CD4-positive, alpha-beta T cell (primary cell): ENCODE data around the gene MICAL2. TPM values are rescaled to one million over a fixed set of nuclear protein-coding genes. Genes with fewer than 3 reads are reported as not detected.

ENCODE experiments used
- ATAC-seq: fragments of 200-7000 bp; cut with Tn5 transposase; one replicate; pipeline ENCODE4 v1.10.0; 2022; ENCODE audit warnings: mild to moderate bottlenecking; ENCODE audit not compliant: poor library complexity
- CTCF ChIA-PET: fragments of 350-600 bp; sonication (Branson Sonifier 250); formaldehyde crosslinking; loops from one replicate; lab custom pipeline; 2021; ENCODE audit warnings: antibody characterized with exemption, inconsistent platforms; lab: Charles Lee
- POLR2A ChIA-PET: fragments of 350-600 bp; sonication (Branson Sonifier 250); formaldehyde crosslinking; loops from one replicate; lab custom pipeline; 2021; ENCODE audit warnings: antibody characterized with exemption, inconsistent platforms; lab: Charles Lee
- DNase-seq, 14 experiments: peaks; one replicate each; pipeline ENCODE4 v3.0.0-alpha.2; 2013 to 2020; ENCODE audit warnings: mixed read lengths in 2 of 14
- H3K27ac ChIP-seq, 2 donors: one replicate each; pipeline versions ENCODE4 v1.5.1 to v1.7.0; 2013; ENCODE audit warnings: low read length in 2 of 2, low read depth in 1 of 2, mild to moderate bottlenecking in 1 of 2
- H3K27me3 ChIP-seq, 2 experiments: 1 replicate in 1 of 2; 2 replicates in 1 of 2; pipeline versions ENCODE4 v1.6.1 to v1.7.0; 2013; ENCODE audit warnings: low read length in 2 of 2, control low read depth in 1 of 2, mild to moderate bottlenecking in 1 of 2, moderate library complexity in 1 of 2; ENCODE audit not compliant: insufficient read depth in 2 of 2, control insufficient read depth in 1 of 2
- H3K36me3 ChIP-seq: one replicate; pipeline ENCODE4 v1.6.1; 2013; ENCODE audit warnings: low read length, control low read depth; ENCODE audit not compliant: insufficient read depth
- H3K4me1 ChIP-seq: one replicate; pipeline ENCODE4 v1.6.1; 2013; ENCODE audit warnings: low read length, control low read depth; ENCODE audit not compliant: insufficient read depth
- H3K4me3 ChIP-seq: one replicate; pipeline ENCODE4 v1.5.1; 2013; ENCODE audit warnings: mild to moderate bottlenecking, low read length, moderate library complexity
- H3K9me3 ChIP-seq, 2 experiments: 1 replicate in 1 of 2; 2 replicates in 1 of 2; pipeline versions ENCODE4 v1.6.1 to v1.7.0; 2013; ENCODE audit warnings: low read length in 2 of 2, mild to moderate bottlenecking in 2 of 2, control low read depth in 1 of 2, moderate library complexity in 1 of 2; ENCODE audit not compliant: control insufficient read depth in 1 of 2, insufficient read depth in 1 of 2
- H3K27ac Mint-ChIP-seq: one replicate; pipeline ENCODE4 v1.8.0; 2020; ENCODE audit warnings: mixed read lengths
- H3K27me3 Mint-ChIP-seq: one replicate; pipeline ENCODE4 v1.8.0; 2021; ENCODE audit warnings: mixed read lengths
- H3K36me3 Mint-ChIP-seq: one replicate; pipeline ENCODE4 v1.8.0; 2021; ENCODE audit warnings: low read depth, mixed read lengths
- H3K4me1 Mint-ChIP-seq: one replicate; pipeline ENCODE4 v1.8.0; 2021; ENCODE audit warnings: low read depth, mixed read lengths
- H3K4me3 Mint-ChIP-seq: one replicate; pipeline ENCODE4 v1.8.0; 2020; ENCODE audit warnings: mild to moderate bottlenecking, mixed read lengths
- H3K9me3 Mint-ChIP-seq: one replicate; pipeline ENCODE4 v1.8.0; 2020; ENCODE audit warnings: mixed read lengths
- intact Hi-C, 2 experiments: fragments of 100-400 bp; cut with DNase I in 1 of 2; cut with micrococcal nuclease in 1 of 2; formaldehyde crosslinking; loops; one replicate each; pipeline versions ENCODE4 v1.15.1 to v1.9.0; 2023 to 2025; cut with DNase I, micrococcal nuclease
- total RNA-seq, 174 experiments: library from RNA in 2 of 174; stranded (reverse) in 2 of 174; gene quantifications; one replicate each; pipeline ENCODE4 v1.2.3 and lab custom pipeline; 2021 to 2026
- TF ChIP-seq, protein P1 (sequence below): fragments of 200-600 bp; IDR thresholded peaks from one replicate; pipeline ENCODE4 v1.8.0; 2022; ENCODE audit warnings: antibody characterized with exemption, mild to moderate bottlenecking

The MICAL2 gene
- total RNA-seq, 2 experiments from 2014 or later, result 12.8 to 14.1 TPM

DNA sequence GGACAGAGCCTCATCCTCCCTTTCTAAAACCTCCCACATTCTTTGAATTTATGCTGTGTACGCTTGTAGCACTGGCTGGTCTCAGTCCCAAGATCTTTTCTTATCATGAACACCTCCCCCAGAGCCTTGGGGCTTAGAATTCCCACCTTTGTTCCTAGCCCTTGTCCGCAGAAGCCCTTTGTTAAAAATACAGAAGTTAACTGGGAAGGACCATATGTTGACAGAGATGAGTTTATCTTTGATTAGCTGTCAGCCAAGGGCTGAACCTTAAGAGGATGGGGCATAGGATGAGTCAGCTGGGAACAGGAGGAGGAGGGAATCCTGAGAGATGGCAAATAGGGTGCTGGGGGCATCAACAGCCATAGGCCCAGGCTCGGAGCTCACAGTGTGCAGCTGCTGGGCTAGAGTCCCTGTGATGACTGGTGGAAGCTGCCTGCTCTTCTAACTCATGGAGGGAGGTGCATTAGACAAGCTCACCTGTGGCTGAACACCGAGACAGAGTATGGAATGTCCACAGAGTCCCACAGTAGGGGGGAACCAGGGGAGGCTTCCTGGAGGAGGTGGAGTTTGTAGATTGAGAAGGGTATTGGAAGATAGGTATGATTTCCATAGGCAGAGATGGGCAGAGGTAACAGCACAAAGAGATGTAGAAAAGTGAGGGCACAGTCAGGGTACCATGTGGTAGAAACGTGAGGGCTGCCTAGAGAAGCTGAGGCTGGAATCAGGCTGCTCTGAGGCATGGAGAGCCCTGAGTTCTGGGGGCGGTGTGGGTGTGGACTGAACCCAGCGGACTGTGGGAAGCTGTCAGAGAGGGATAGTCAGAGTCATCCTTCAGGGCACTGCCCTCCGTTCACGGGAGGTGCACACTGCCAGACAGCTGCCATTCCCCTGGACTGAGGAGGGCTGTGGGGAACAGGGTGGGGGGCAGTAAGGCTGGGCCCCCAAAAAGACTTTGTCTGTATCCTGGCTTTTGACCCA is 9.9 kb downstream of the MICAL2 start:
- no peak overlapping the region for H3K4me3 ChIP-seq
- Mint-ChIP-seq H3K27ac (no peak overlapping the region), H3K9me3 (no peaks in the 10 kb centered on the region), H3K36me3 (no peaks in the 10 kb centered on the region), H3K4me3 (no peak overlapping the region), H3K27me3 (no peaks in the 10 kb centered on the region), H3K4me1 (peaks cover 52% of the 10 kb centered on the region)
- no peak overlapping the region for H3K27ac ChIP-seq
- ATAC-seq (no peak), DNase-seq (no peak)
- H3K9me3 ChIP-seq, result no peaks in the 10 kb centered on the region
- H3K27me3 ChIP-seq, result no peaks in the 10 kb centered on the region
- POLR2A ChIA-PET, result interaction anchor here (1.5 kb wide), 1 partner anchor 104 kb away, joined by 4 read pairs; no protein-coding TSS in a partner anchor
- H3K4me1 ChIP-seq, result peaks cover 25% of the 10 kb centered on the region
- intact Hi-C loops, result no loop called here
- H3K36me3 ChIP-seq, result no peaks in the 10 kb centered on the region
- CTCF ChIA-PET, result no interaction called here
- TF ChIP-seq, protein P1, sequence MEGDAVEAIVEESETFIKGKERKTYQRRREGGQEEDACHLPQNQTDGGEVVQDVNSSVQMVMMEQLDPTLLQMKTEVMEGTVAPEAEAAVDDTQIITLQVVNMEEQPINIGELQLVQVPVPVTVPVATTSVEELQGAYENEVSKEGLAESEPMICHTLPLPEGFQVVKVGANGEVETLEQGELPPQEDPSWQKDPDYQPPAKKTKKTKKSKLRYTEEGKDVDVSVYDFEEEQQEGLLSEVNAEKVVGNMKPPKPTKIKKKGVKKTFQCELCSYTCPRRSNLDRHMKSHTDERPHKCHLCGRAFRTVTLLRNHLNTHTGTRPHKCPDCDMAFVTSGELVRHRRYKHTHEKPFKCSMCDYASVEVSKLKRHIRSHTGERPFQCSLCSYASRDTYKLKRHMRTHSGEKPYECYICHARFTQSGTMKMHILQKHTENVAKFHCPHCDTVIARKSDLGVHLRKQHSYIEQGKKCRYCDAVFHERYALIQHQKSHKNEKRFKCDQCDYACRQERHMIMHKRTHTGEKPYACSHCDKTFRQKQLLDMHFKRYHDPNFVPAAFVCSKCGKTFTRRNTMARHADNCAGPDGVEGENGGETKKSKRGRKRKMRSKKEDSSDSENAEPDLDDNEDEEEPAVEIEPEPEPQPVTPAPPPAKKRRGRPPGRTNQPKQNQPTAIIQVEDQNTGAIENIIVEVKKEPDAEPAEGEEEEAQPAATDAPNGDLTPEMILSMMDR, result no peak

- H3K9me3 Mint-ChIP-seq, result no peaks in the 10 kb centered on the region
- H3K27me3 Mint-ChIP-seq, result no peaks in the 10 kb centered on the region
- intact Hi-C loops, result no loop called here
- peaks cover 52% of the 10 kb centered on the region for H3K4me1 Mint-ChIP-seq
- ChIA-PET POLR2A (interaction anchor here (1.5 kb wide), 1 partner anchor 104 kb away, joined by 4 read pairs; no protein-coding TSS in a partner anchor), CTCF (no interaction called here)
- DNase-seq (no peak), ATAC-seq (no peak)
- H3K27ac Mint-ChIP-seq, result no peak overlapping the region
- no peak overlapping the region for H3K4me3 Mint-ChIP-seq
- H3K4me1 ChIP-seq, result peaks cover 25% of the 10 kb centered on the region
- H3K36me3 ChIP-seq, result no peaks in the 10 kb centered on the region
- TF ChIP-seq, protein P1, result no peak
- no peak overlapping the region for H3K4me3 ChIP-seq
- no peaks in the 10 kb centered on the region for H3K9me3 ChIP-seq
- no peaks in the 10 kb centered on the region for H3K36me3 Mint-ChIP-seq
- H3K27ac ChIP-seq, result no peak overlapping the region
- no peaks in the 10 kb centered on the region for H3K27me3 ChIP-seq
These were observed 10.6 kb downstream of the MICAL2 start for GRCh38 chr11:12121011-12121410.

DNA sequence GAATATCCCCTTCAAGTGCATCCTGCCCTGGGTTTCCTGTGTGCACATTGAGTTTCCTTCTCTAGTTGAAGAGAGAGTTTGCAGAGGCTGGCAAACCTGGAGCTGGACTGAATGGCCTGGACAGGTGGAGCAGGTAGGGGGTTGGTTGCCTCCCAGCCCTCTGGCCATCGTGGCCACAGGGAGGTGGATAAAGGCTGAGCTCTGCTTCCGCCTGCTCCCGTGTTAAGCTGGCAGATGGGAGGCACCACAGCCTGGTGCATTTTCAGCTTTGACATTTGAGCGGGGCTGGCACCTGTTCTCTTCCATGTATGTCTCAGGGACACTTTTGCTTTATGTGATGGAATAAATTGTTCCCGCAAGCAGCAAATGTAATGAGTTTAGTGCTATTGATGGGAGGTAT is 11.1 kb downstream of the MICAL2 start:
- H3K4me1 ChIP-seq, result peaks cover 28% of the 10 kb centered on the region
- intact Hi-C loops, result no loop called here
- no peak overlapping the region for H3K4me3 ChIP-seq
- H3K9me3 Mint-ChIP-seq, result no peaks in the 10 kb centered on the region
- H3K4me3 Mint-ChIP-seq, result no peak overlapping the region
- H3K27me3 ChIP-seq, result no peaks in the 10 kb centered on the region
- POLR2A ChIA-PET, result interaction anchor here (1.5 kb wide), 1 partner anchor 103 kb away, joined by 4 read pairs; no protein-coding TSS in a partner anchor
- CTCF ChIA-PET, result no interaction called here
- ATAC-seq, result no peak
- H3K36me3 ChIP-seq, result no peaks in the 10 kb centered on the region
- no peak overlapping the region for H3K27ac Mint-ChIP-seq
- H3K27ac ChIP-seq, result no peak overlapping the region
- H3K4me1 Mint-ChIP-seq, result peaks cover 51% of the 10 kb centered on the region
- TF ChIP-seq, protein P1, result no peak
- no peaks in the 10 kb centered on the region for H3K9me3 ChIP-seq
- H3K27me3 Mint-ChIP-seq, result no peaks in the 10 kb centered on the region
- no peaks in the 10 kb centered on the region for H3K36me3 Mint-ChIP-seq
- no peak for DNase-seq
